ENCODE results near the gene MRPL44. TPM values are rescaled to one million over a fixed set of nuclear protein-coding genes. Genes with fewer than 3 reads are reported as not detected.

MRPL44 gene
- total and polyA plus RNA-seq, 2 of the 13 experiments (the other 11 are each of a cell fraction or from before 2014, with no cell fraction given): 38.4 to 78.0 TPM

DNA sequence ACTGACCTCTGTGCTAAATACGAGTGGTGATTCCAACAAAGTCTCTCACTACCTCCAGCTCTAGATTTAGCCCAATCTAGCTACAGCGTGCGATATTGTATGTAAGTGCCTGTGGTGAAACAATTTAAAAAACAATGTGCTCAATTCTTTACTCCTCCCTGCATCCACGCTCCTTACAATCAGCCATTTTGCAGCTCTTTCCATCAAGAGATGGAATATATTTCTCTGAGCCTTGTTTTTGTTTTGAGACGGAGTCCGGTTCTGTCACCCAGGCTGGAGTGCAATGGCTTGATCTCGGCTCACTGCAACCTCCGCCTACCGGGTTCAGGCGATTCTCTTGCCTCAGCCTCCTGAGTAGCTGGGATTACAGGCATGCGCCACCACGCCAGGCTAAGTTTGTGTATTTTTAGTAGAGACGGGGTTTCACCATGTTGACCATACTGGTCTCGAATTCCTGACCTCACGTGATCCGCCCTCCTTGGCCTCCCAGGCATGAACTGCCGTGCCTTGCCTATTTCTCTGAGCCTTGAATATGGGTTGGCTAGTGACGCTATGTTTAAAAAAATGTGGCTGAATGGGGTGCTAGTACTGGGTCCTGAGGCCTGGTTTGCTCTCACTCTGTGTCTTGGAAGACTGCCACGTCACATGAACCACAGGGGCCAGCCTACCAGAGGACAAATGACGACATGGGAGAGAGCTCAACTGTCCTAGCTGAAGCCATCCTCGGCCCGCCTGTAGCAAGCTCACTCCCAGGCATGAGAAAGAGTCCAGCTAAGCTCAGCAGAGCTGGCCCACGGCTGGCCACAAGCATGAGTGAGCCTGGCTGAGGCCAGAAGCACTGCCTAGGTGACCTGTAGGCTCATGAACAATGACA is 26.9 kb upstream of the MRPL44 start (continued):
- TF ChIP-seq ZNF180 (CRISPR knock-in tag; IDR thresholded peaks at IDR 0.05; ENCODE audit: borderline replicate concordance, low read depth) (no peak), ZNF335 (CRISPR knock-in tag; IDR thresholded peaks at IDR 0.05) (peak; percentile 83), ZNF30 (CRISPR knock-in tag; IDR thresholded peaks at IDR 0.05) (0 out of 2 replicates have a peak, but pooled peaks have one; percentile 56), RAD21 (CRISPR knock-in tag; IDR thresholded peaks at IDR 0.05) (no peak; the same call in none of the 2 replicates), FOXO1 (CRISPR knock-in tag; IDR thresholded peaks at IDR 0.05) (peak; percentile 65), ZNF607 (CRISPR knock-in tag; IDR thresholded peaks at IDR 0.05; ENCODE audit: borderline replicate concordance) (peak; percentile 92; the same call in 1 of the 2 replicates), KAT2B (IDR thresholded peaks at IDR 0.05; ENCODE audit: borderline replicate concordance, low read depth, low read length) (no peak), ERF (CRISPR knock-in tag; IDR thresholded peaks at IDR 0.05) (peak; percentile 82; the same call in 1 of the 2 replicates), ZNF709 (CRISPR knock-in tag; IDR thresholded peaks at IDR 0.05) (peak; percentile 75), ZNF543 (CRISPR knock-in tag; IDR thresholded peaks at IDR 0.05) (peak; percentile 88), MTA1 (CRISPR knock-in tag; IDR thresholded peaks at IDR 0.05; ENCODE audit: borderline replicate concordance) (peak; percentile 94), SKI (IDR thresholded peaks at IDR 0.05; ENCODE audit: partially characterized antibody) (peak; percentile 21), ZMYM3 (CRISPR knock-in tag; IDR thresholded peaks at IDR 0.05) (peak; percentile 90), RFXANK (CRISPR knock-in tag; IDR thresholded peaks at IDR 0.05) (peak; percentile 23; the same call in 1 of the 2 replicates), GTF2F1 (IDR thresholded peaks at IDR 0.05; ENCODE audit: low read length) (peak; percentile 70; the same call in 1 of the 2 replicates), FOXK1 (CRISPR knock-in tag; IDR thresholded peaks at IDR 0.05; ENCODE audit: borderline replicate concordance, low read depth) (peak; percentile 87), MZF1 (CRISPR knock-in tag; IDR thresholded peaks at IDR 0.05; ENCODE audit: borderline replicate concordance) (no peak), ZNF382 (CRISPR knock-in tag; IDR thresholded peaks at IDR 0.05; ENCODE audit: borderline replicate concordance) (no peak), CAMTA2 (CRISPR knock-in tag; IDR thresholded peaks at IDR 0.05; ENCODE audit: borderline replicate concordance) (peak; percentile 77; the same call in 1 of the 2 replicates), ZSCAN29 (CRISPR knock-in tag; conservative IDR thresholded peaks at IDR 0.05) (peak; percentile 96), NPAS2 (CRISPR knock-in tag; IDR thresholded peaks at IDR 0.05; ENCODE audit: borderline replicate concordance) (no peak; the same call in 1 of the 2 replicates), JDP2 (CRISPR knock-in tag; IDR thresholded peaks at IDR 0.05; ENCODE audit: borderline replicate concordance) (no peak), NR3C1 (CRISPR knock-in tag; IDR thresholded peaks at IDR 0.05) (no peak)
- TF ChIP-seq, protein P1, sequence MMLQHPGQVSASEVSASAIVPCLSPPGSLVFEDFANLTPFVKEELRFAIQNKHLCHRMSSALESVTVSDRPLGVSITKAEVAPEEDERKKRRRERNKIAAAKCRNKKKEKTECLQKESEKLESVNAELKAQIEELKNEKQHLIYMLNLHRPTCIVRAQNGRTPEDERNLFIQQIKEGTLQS (CRISPR knock-in tag; IDR thresholded peaks at IDR 0.05): peak; percentile 33; the same call in 1 of the 2 replicates
- TF ChIP-seq, protein P2, sequence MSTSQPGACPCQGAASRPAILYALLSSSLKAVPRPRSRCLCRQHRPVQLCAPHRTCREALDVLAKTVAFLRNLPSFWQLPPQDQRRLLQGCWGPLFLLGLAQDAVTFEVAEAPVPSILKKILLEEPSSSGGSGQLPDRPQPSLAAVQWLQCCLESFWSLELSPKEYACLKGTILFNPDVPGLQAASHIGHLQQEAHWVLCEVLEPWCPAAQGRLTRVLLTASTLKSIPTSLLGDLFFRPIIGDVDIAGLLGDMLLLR (CRISPR knock-in tag; IDR thresholded peaks at IDR 0.05): peak; percentile 87; the same call in 1 of the 2 replicates
- TF ChIP-seq, protein P3, sequence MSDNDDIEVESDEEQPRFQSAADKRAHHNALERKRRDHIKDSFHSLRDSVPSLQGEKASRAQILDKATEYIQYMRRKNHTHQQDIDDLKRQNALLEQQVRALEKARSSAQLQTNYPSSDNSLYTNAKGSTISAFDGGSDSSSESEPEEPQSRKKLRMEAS (IDR thresholded peaks at IDR 0.05): peak; percentile 75
- TF ChIP-seq, protein P4, sequence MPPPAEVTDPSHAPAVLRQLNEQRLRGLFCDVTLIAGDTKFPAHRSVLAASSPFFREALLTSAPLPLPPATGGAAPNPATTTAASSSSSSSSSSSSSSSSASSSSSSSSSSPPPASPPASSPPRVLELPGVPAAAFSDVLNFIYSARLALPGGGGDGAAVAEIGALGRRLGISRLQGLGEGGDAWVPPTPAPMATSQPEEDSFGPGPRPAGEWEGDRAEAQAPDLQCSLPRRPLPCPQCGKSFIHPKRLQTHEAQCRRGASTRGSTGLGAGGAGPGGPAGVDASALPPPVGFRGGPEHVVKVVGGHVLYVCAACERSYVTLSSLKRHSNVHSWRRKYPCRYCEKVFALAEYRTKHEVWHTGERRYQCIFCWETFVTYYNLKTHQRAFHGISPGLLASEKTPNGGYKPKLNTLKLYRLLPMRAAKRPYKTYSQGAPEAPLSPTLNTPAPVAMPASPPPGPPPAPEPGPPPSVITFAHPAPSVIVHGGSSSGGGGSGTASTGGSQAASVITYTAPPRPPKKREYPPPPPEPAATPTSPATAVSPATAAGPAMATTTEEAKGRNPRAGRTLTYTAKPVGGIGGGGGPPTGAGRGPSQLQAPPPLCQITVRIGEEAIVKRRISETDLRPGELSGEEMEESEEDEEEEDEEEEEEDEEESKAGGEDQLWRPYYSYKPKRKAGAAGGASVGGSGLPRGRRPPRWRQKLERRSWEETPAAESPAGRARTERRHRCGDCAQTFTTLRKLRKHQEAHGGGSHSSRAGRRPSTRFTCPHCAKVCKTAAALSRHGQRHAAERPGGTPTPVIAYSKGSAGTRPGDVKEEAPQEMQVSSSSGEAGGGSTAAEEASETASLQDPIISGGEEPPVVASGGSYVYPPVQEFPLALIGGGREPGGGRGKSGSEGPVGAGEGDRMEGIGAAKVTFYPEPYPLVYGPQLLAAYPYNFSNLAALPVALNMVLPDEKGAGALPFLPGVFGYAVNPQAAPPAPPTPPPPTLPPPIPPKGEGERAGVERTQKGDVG (CRISPR knock-in tag; IDR thresholded peaks at IDR 0.05; ENCODE audit: borderline replicate concordance): peak; percentile 95

Data from HepG2 (cell line).